Vein endothelial cell (primary cell): ENCODE measurements around the gene AIF1. TPM values are rescaled to one million over a fixed set of nuclear protein-coding genes. Genes with fewer than 3 reads are reported as not detected.

Experiments used
- small RNA-seq: library from RNA; depleted of rRNA; stranded (forward); fragments of <200 nt; gene quantifications from one replicate; pipeline ENCODE3, GENCODE V24; 2012
- total RNA-seq: library from RNA; depleted of rRNA; stranded (reverse); fragments of >200 nt; gene quantifications from 2 replicates; pipeline ENCODE4 v1.2.3, GENCODE V29; 2012

Gene AIF1
- total RNA-seq = not detected in 2 replicates

GRCh38 chr6:31614684-31615578 is at the start of gene AIF1:
TSS of gene AIF1 (plus strand) at chr6:31615234. CDS start at chr6:31615330, 96 bp downstream.

DNA sequence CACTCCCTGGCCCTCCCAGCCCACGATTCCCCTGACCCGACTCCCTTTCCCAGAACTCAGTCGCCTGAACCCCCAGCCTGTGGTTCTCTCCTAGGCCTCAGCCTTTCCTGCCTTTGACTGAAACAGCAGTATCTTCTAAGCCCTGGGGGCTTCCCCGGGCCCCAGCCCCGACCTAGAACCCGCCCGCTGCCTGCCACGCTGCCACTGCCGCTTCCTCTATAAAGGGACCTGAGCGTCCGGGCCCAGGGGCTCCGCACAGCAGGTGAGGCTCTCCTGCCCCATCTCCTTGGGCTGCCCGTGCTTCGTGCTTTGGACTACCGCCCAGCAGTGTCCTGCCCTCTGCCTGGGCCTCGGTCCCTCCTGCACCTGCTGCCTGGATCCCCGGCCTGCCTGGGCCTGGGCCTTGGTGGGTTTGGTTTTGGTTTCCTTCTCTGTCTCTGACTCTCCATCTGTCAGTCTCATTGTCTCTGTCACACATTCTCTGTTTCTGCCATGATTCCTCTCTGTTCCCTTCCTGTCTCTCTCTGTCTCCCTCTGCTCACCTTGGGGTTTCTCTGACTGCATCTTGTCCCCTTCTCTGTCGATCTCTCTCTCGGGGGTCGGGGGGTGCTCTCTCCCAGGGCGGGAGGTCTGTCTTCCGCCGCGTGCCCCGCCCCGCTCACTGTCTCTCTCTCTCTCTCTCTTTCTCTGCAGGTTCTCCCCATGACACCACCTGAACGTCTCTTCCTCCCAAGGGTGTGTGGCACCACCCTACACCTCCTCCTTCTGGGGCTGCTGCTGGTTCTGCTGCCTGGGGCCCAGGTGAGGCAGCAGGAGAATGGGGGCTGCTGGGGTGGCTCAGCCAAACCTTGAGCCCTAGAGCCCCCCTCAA is 42.8 kb upstream of the AIF1 start, which contains the start of gene LTA:
Gene LTA (plus strand): TSS at position 249 of the 871 bp plus-strand sequence. CDS start 454 bp downstream, at position 703.

DNA sequence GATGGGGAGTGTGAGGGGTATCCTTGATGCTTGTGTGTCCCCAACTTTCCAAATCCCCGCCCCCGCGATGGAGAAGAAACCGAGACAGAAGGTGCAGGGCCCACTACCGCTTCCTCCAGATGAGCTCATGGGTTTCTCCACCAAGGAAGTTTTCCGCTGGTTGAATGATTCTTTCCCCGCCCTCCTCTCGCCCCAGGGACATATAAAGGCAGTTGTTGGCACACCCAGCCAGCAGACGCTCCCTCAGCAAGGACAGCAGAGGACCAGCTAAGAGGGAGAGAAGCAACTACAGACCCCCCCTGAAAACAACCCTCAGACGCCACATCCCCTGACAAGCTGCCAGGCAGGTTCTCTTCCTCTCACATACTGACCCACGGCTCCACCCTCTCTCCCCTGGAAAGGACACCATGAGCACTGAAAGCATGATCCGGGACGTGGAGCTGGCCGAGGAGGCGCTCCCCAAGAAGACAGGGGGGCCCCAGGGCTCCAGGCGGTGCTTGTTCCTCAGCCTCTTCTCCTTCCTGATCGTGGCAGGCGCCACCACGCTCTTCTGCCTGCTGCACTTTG is 39.6 kb upstream of the AIF1 start, which contains the start of gene TNF:
Gene TNF (plus strand): TSS at position 231 of the 567 bp plus-strand sequence. CDS start 177 bp downstream, at position 408.

DNA sequence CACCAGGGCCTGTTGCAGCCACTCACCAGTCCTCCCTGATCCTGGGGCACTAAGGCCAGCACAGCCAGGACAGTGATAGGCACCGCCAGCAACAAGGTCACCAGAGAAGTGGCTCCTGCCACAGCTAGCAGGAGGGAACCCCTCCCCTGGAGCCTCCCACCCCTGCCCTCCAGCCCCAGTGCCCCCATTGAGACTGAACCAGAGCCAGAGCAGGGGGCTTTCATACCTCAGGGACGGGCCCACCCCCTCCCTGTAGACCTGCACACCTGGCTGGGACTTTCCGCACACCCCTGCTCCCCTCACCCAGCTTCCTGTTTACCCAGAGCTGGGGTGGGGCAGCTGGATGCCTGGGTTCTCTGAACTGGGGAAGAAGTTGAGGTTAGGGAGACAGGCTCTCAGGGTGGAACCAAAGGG is 32.8 kb upstream of the AIF1 start, which contains the start of gene LTB:
Gene LTB (minus strand): TSS at position 195 of the 414 bp plus-strand sequence. CDS start 7 bp downstream, at position 188.

GRCh38 chr6:31586008-31586407 is 29.0 kb upstream of the AIF1 start, which contains the start of gene LST1:
TSS of gene LST1 (plus strand) at chr6:31586277. CDS start at chr6:31587300, 1,023 bp downstream.

DNA sequence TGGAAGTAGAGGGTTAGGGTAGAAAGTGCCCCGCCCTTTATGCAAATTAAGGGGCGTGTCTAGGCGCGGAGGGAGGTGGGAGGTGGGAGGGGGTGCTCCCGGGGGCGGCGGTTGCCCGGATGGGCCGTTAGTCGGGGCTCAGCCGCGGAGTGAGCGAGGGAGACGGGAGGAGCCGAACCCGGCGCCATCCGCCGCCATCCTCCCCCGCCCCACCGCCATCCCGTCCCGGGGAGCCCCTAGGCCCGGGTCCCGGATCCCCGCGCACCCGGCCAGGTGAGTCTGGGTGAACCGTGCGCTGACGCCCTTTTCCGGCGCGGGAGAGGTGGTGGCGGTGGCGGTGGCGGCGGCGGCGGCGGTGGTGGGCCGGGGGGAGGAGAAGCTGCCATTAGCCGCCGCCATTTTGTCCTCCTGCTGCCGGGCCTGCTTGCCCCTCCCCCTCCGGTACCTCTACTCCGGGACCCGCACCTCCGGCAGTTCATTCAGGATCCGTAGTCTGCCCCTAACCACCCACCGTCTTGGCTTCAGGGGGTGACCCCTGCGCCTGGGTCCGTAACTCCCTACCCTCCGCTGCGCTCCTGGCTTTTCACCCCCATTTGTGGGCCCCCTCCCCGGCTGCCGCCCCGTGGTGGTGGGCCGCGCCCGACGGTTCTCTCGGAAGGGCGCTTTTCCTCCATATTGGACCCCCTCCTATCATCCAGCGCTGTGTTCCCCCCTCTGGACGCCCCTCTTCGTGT is 5.7 kb downstream of the AIF1 start, which contains the start of gene PRRC2A:
Gene PRRC2A (plus strand): TSS at position 130 of the 734 bp plus-strand sequence. CDS start 2,075 bp downstream, outside the sequence.

GRCh38 chr6:31655349-31656237 is 40.6 kb downstream of the AIF1 start, which contains the start of gene APOM:
TSS of gene APOM (plus strand) at chr6:31655894. CDS start at chr6:31655967, 73 bp downstream.

GRCh38 chr6:31660381-31661261 is 45.6 kb downstream of the AIF1 start, which contains the start of gene C6orf47:
TSS of gene C6orf47 (minus strand) at chr6:31660778. CDS start at chr6:31659947, 831 bp downstream.

DNA sequence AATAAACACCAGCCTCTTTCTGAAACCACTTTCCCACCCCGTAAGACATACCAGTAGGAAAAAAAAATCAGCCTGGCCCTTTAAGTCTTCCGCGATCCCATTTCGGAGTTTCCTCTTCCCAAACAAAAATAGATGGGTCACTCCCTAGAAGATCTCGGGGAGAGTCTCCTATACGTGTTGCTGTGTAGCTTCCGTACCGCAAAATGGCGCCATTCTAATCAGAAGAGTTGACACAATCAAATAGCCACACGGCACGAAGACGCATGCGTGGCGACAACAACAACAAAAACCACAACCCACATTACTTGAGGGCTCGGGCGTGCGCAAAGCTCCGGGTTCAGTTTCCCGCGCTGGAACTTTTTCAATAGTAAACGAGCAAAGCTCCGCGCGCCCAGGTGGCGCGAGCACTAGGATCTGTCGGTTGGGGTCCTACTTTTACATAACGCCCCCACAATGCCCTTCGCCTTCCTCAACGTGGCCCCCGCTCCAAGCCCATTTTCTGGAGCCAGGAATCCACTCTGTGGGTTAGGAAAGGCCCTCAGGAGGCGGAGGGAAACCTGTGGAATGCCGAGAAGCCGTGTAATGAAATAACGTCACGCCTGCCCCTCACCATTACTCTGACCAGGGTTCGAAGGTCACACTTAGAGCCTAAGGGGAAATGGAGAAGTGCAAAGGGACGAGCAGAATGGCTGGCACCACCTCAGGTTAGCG is 49.9 kb downstream of the AIF1 start, which contains the start of gene GPANK1:
Gene GPANK1 (minus strand): TSS at position 208 of the 711 bp plus-strand sequence. CDS start 519 bp downstream, outside the sequence.

DNA sequence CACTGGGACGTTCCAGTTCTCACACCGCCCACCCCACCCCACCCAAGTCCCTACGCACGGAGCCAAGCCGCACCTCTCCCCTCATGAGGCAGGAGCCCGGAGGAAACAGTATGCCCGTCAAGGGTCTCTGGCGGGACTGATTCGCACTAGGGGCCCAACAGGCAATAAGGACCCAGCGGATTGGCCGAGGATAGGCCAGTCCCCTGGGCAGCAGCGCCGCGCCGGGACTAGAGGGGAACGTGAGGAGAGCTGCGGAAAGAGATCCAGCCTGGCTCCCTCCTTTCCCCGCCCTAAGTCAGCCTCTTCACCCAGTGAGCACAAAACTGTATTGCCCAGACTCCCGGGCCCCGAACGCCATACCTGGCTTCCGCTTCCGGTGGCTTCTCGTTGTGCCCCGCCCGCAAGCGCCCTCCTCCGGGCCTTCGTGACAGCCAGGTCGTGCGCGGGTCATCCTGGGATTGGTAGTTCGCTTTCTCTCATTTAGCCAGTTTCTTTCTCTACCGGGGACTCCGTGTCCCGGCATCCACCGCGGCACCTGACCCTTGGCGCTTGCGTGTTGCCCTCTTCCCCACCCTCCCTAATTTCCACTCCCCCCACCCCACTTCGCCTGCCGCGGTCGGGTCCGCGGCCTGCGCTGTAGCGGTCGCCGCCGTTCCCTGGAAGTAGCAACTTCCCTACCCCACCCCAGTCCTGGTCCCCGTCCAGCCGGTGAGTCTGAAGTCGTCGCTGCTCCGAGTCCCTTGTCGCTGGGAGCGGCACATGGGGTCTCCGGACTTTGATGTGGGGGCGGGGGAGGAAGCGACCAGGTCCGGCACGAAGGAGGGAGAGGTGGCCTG is 50.7 kb downstream of the AIF1 start, which contains the start of gene CSNK2B:
Gene CSNK2B (plus strand): TSS at position 580 of the 836 bp plus-strand sequence. CDS start 752 bp downstream, outside the sequence.

Small RNA genes lying within 50 kb of the gene (small RNA-seq; reads per million reads assigned to genes)
- 0.21 reads per million for gene MIR6832
- not detected for gene RF00019
- gene SNORA38 = 92.3 reads per million, percentile 99 among the genes with 10 or more reads in this experiment
- gene UQCRHP1 = not detected

Other genes with a start within 250 kb of the AIF1 start
- gene MICA, start 211.6 kb upstream of the AIF1 start, total RNA-seq = 29.7 and 47.9 TPM in 2 replicates
- 17.6 and 24.3 TPM in 2 replicates for gene MICB, start 117.1 kb upstream of the AIF1 start, total RNA-seq
- gene MCCD1, start 86.3 kb upstream of the AIF1 start, total RNA-seq = not detected in 2 replicates
- gene DDX39B, start 73.2 kb upstream of the AIF1 start, total RNA-seq = 458 and 488 TPM in 2 replicates
- 0.33 and 1.2 TPM in 2 replicates for gene ATP6V1G2, start 68.6 kb upstream of the AIF1 start, total RNA-seq
- gene NFKBIL1, start 67.6 kb upstream of the AIF1 start, total RNA-seq = 24.1 and 36.9 TPM in 2 replicates
- gene LTA, start 42.9 kb upstream of the AIF1 start, total RNA-seq = not detected in 2 replicates
- not detected in 2 replicates for gene TNF, start 39.7 kb upstream of the AIF1 start, total RNA-seq
- gene LTB, start 32.8 kb upstream of the AIF1 start, total RNA-seq = 3.9 and 4.7 TPM in 2 replicates
- 0.48 TPM in 1 of 2 replicates, not detected in the other for gene LST1, start 29.0 kb upstream of the AIF1 start, total RNA-seq
- gene NCR3, start 22.2 kb upstream of the AIF1 start, total RNA-seq = not detected in 2 replicates
- gene PRRC2A, start 5.5 kb downstream of the AIF1 start, total RNA-seq = 91.2 and 102 TPM in 2 replicates
- 239 and 265 TPM in 2 replicates for gene BAG6, start 37.4 kb downstream of the AIF1 start, total RNA-seq
- 0.29 and 0.65 TPM in 2 replicates for gene APOM, start 40.7 kb downstream of the AIF1 start, total RNA-seq
- gene C6orf47, start 45.5 kb downstream of the AIF1 start, total RNA-seq = 20.6 and 21.4 TPM in 2 replicates
- gene GPANK1, start 49.8 kb downstream of the AIF1 start, total RNA-seq = 15.1 and 17.3 TPM in 2 replicates
- gene CSNK2B, start 50.8 kb downstream of the AIF1 start, total RNA-seq = 205 and 210 TPM in 2 replicates
- 4.2 and 6.1 TPM in 2 replicates for gene LY6G5B, start 54.7 kb downstream of the AIF1 start, total RNA-seq
- 1.3 and 2.4 TPM in 2 replicates for gene LY6G5C, start 65.8 kb downstream of the AIF1 start, total RNA-seq
- gene ABHD16A, start 88.1 kb downstream of the AIF1 start, total RNA-seq = 37.9 and 40.5 TPM in 2 replicates
- not detected in 2 replicates for gene LY6G6F, start 91.6 kb downstream of the AIF1 start, total RNA-seq
- gene LY6G6D, start 100.1 kb downstream of the AIF1 start, total RNA-seq = not detected in 2 replicates
- not detected in 2 replicates for gene LY6G6C, start 106.5 kb downstream of the AIF1 start, total RNA-seq
- gene MPIG6B, start 108.1 kb downstream of the AIF1 start, total RNA-seq = not detected in 2 replicates
- gene DDAH2, start 114.1 kb downstream of the AIF1 start, total RNA-seq = 87.2 and 113 TPM in 2 replicates
- 800 and 906 TPM in 2 replicates for gene CLIC1, start 121.3 kb downstream of the AIF1 start, total RNA-seq
- 12.7 and 18.8 TPM in 2 replicates for gene MSH5, start 124.8 kb downstream of the AIF1 start, total RNA-seq
- 2.1 TPM in 1 of 2 replicates, not detected in the other for gene SAPCD1, start 147.4 kb downstream of the AIF1 start, total RNA-seq
- gene VWA7, start 162.1 kb downstream of the AIF1 start, total RNA-seq = 0.10 and 0.65 TPM in 2 replicates
- 78.5 and 88.8 TPM in 2 replicates for gene VARS1, start 180.5 kb downstream of the AIF1 start, total RNA-seq
- gene LSM2, start 191.7 kb downstream of the AIF1 start, total RNA-seq = 42.8 and 45.1 TPM in 2 replicates
- 0.98 and 1.1 TPM in 2 replicates for gene HSPA1L, start 200.0 kb downstream of the AIF1 start, total RNA-seq
- gene HSPA1A, start 200.3 kb downstream of the AIF1 start, total RNA-seq = 53.3 and 53.9 TPM in 2 replicates
- gene HSPA1B, start 212.5 kb downstream of the AIF1 start, total RNA-seq = 37.2 and 55.5 TPM in 2 replicates
- 53.2 and 55.9 TPM in 2 replicates for gene NEU1, start 247.6 kb downstream of the AIF1 start, total RNA-seq